CD4-positive, alpha-beta T cell treated with Interleukin-6 for 4 hours (primary cell): ENCODE results near the gene TRDN.
"Not testable (repeated sequence)": the region's sequence is repeated elsewhere in the genome, so short reads cannot be mapped to it uniquely, and the experiment has no call there.

Experiments used
- DNase-seq: peaks from one replicate; pipeline ENCODE4 v3.0.0-alpha.2; 2020; ENCODE audit warnings: mixed read lengths

Gene TRDN

GRCh38 chr6:123562264-123562663 lies 74.5 kb downstream of the TRDN start:
- no peak for DNase-seq

GRCh38 chr6:123559816-123560215 lies 76.9 kb downstream of the TRDN start:
- not testable (repeated sequence) for DNase-seq

DNA sequence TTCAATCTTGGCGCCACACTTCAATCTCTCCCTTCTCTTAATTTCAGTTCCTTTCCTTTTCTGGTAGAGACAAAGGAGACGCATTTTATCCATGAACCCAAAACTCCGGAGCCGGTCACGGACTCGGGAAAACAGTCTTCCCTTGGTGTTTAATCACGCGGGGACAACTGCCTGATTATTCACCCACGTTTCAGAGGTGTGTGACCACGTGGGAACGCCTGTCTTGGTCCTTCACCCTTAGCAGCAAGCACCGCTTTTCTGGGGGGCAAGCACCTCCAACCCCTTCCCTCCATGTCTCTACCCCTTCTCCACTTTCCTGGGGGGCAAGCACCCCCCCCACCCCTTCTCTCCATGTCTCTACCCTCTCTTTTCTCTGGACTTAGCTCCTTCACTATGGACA lies 79.3 kb downstream of the TRDN start:
- DNase-seq = not testable (repeated sequence)

- no peak for DNase-seq
Observed at GRCh38 chr6:123551939-123552707, 84.6 kb downstream of the TRDN start.

GRCh38 chr6:123550052-123550617 lies 86.6 kb downstream of the TRDN start:
- no peak for DNase-seq

GRCh38 chr6:123549476-123549875 lies 87.3 kb downstream of the TRDN start:
- DNase-seq = no peak

DNA sequence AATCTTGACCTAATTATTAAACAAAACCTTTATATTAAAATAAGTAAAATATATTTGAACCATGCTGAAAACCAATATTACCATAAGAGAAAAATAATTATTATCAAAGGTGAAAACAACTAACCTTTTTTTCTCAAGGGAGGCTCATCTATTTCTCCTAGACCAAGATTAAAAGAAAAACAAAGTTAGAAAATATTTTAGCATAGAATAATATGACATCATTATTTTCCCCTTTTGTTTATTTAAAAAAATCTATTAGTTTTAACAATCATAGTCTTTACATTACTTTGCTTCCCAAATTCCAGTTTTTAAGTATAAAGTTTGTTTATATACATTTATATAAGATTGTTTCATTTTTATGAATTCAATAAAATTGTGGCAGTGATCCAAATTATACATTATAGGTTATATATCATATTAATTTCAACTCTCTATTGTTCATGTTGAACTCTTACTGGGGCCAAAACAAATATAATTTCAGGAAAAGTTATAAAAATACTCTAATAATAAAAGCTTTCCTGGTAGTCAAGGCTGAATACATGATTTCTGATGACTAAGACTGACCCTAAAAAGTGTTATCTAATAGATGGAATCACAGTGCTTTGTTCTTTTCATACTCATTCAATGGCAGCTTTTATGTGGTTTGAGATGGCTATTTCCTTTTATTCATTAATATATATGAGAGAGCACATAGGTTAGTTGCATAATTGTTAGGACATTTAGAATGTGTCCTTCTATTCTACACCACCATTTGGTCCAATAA lies 89.4 kb downstream of the TRDN start:
- no peak for DNase-seq

- DNase-seq = no peak
Observed at GRCh38 chr6:123546537-123546936, 90.2 kb downstream of the TRDN start.

- DNase-seq = no peak
Observed at GRCh38 chr6:123541462-123541861, 95.3 kb downstream of the TRDN start.

- DNase-seq = no peak
Observed at GRCh38 chr6:123533862-123534648, 102.7 kb downstream of the TRDN start.

- DNase-seq = no peak
Observed at GRCh38 chr6:123529843-123530242, 106.9 kb downstream of the TRDN start.

DNA sequence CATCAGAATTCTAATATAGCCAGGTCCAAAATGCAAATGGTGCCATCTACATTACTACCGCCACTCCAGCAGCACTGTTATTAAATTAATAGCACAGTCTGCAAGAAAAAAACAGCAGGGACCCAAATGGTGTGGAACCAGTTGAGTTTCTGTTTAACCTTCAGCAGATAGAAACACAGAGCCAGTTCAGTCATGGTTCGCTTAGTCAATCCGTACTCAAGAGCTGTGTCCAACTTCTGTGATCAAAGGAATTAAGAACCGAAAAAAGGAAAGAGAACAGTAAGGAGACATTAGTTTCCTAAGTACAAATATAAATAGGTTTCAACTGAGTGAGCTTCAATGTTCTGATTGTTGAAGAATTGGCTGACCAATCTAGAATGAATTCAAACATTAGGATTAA lies 107.7 kb downstream of the TRDN start:
- DNase-seq = no peak

- DNase-seq = no peak
Observed at GRCh38 chr6:123527406-123527805, 109.3 kb downstream of the TRDN start.

- no peak for DNase-seq
Observed at GRCh38 chr6:123526128-123526527, 110.6 kb downstream of the TRDN start.

DNA sequence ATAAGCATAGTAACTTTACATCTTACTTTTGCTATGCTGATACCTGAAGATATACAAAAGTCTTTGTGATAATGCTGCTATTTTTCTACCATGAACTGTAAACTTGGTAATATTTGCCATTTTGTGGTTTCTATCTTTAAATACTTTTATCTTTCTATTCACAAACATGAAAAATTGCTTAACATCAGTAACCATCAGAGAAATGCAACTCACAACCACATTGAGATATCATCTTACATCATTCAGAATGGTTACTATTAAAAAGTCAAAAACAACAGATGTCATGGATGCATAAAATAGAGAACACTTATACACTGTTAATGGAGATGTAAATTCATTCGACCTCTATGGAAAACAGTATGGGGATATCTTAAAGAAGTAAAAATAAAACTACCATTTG lies 112.0 kb downstream of the TRDN start:
- no peak for DNase-seq

DNA sequence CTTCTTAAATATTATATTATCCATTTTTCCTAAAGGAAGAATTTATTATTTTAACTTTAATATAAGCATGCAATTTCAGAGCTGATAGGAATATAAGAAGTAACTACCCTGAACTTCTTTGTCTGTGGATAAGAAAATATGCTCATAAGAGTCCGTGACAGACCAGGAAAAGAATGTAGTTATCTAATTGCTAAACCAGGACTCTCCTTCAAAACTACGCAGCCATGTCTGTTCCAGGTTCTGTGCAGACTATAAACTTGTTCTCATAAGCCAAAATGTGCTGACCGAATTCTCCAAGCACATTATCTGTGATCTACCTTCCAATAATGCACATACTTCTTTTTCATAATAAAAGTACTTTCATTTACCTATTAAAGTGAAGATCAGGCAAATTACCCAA lies 116.5 kb downstream of the TRDN start:
- DNase-seq = no peak

DNA sequence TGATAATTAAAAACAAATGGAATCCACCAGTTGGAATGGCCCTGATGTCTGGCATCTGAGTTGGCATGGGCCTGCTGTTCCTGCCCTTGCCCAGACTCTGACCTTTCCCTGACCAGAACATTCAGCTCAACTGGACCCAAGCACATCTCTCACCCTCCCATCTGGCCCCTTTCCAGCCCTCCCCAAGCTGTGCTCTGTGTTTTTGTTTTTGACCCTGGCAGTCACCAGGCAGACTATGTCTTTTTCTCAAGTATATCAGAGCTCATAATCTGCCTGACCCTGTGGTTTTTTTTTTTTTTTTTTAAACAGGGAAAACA lies 117.6 kb downstream of the TRDN start:
- no peak for DNase-seq

- DNase-seq = no peak
Observed at GRCh38 chr6:123518441-123519188, 118.1 kb downstream of the TRDN start.

GRCh38 chr6:123515715-123516114 lies 121.0 kb downstream of the TRDN start:
- DNase-seq = no peak

DNA sequence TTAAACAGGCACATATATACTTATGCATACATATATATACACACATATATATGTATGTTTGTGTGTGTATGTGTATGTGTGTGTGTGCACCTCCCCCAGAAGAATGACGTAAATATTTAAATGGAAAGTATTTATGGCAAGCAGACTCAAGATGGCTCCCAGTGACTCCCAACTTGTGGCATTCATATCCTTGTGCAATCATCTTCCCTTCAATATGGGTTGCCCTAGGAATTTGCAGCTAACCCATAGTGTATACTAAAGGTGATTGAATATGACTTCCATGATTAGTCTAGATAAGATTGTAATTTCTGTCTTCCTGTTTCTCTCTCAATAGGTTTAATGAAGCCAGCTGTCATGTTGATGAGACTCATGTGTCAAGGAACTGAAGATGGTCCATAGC lies 127.6 kb downstream of the TRDN start:
- no peak for DNase-seq

DNA sequence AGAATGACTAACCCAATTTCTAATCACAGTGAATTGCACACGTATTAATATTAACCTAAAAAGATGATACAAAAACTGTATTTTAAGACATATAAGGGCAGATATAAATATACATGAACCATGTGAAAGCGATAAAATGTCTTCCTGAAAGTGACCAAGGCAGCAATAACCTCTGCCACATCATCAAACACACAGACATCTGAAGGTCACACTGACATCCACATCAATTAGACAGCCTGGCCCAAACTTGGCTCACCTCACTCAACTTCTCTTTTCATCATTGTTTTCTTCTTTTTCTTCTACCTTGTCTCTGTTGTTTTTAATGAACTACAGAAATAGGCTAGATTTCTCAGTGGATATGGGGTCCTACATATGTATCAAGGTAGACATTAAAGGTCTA lies 128.5 kb downstream of the TRDN start:
- no peak for DNase-seq

- no peak for DNase-seq
Observed at GRCh38 chr6:123507582-123507981, 129.2 kb downstream of the TRDN start.

DNA sequence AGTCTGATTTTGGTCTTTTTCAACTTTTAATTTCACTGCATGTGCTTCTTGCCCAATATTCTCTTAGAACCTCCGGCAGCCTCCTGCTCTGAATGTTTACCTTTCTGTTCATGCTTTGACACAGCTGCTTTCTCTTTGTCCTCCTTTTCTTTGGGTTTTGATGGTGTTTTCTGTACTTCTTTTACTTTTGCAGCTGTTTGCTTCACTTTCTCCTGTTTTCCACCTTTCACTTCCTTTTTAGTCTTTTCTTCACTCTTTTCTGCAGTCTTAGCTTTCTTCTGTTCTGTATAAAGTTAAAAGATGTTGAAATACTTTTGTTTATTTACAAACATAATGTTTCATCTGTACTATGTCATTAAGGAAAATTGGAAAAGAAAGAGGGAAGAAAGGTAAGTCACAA lies 133.1 kb downstream of the TRDN start:
- no peak for DNase-seq
